ENCODE measurements around the gene KCNK17. TPM values are rescaled to one million over a fixed set of nuclear protein-coding genes. Genes with fewer than 3 reads are reported as not detected.

Gene KCNK17
- total RNA-seq, 1 donor from 2014 or later, result 3.7 TPM

GRCh38 chr6:39333644-39334438 is 19.6 kb upstream of the KCNK17 start:
- no peak for DNase-seq
- Histone ChIP-seq H3K9me3 (no peaks in the 10 kb centered on the region), H3K36me3 (no peaks in the 10 kb centered on the region), H3K4me3 (no peak overlapping the region), H3K27ac (no peak overlapping the region), H3K27me3 (no peaks in the 10 kb centered on the region), H3K4me1 (peaks cover under 1% of the 10 kb centered on the region)
- intact Hi-C loops (cut with DNase I), result no loop called here
- ATAC-seq, result no peak
- TF ChIP-seq CTCF (IDR thresholded peaks at IDR 0.05), result no peak

GRCh38 chr6:39330476-39330875 is 16.3 kb upstream of the KCNK17 start:
- no peaks in the 10 kb centered on the region for H3K27me3 ChIP-seq
- no peak for DNase-seq

GRCh38 chr6:39330057-39330456 is 15.8 kb upstream of the KCNK17 start:
- Histone ChIP-seq H3K27ac (no peak overlapping the region), H3K4me3 (no peak overlapping the region), H3K27me3 (no peaks in the 10 kb centered on the region), H3K4me1 (no peaks in the 10 kb centered on the region), H3K9me3 (no peaks in the 10 kb centered on the region), H3K36me3 (no peaks in the 10 kb centered on the region)
- no peak for TF ChIP-seq CTCF (IDR thresholded peaks at IDR 0.05)
- ATAC-seq, result peak; percentile 68
- no peak for DNase-seq
- intact Hi-C loops (cut with DNase I), result no loop called here

More at GRCh38 chr6:39330476-39330875, 16.3 kb upstream of the KCNK17 start:
- peak; percentile 37 for ATAC-seq
- intact Hi-C loops (cut with DNase I), result no loop called here
- Histone ChIP-seq H3K9me3 (no peaks in the 10 kb centered on the region), H3K27ac (no peak overlapping the region), H3K4me3 (no peak overlapping the region), H3K36me3 (no peaks in the 10 kb centered on the region), H3K4me1 (no peaks in the 10 kb centered on the region)
- no peak for TF ChIP-seq CTCF (IDR thresholded peaks at IDR 0.05)

GRCh38 chr6:39328066-39328465 is 13.8 kb upstream of the KCNK17 start:
- no peak overlapping the region for H3K27ac ChIP-seq
- no peak for DNase-seq
- H3K9me3 ChIP-seq, result no peaks in the 10 kb centered on the region
- H3K36me3 ChIP-seq, result no peaks in the 10 kb centered on the region
- H3K4me3 ChIP-seq, result no peak overlapping the region
- H3K4me1 ChIP-seq, result no peaks in the 10 kb centered on the region
- no peaks in the 10 kb centered on the region for H3K27me3 ChIP-seq
- no peak for TF ChIP-seq CTCF (IDR thresholded peaks at IDR 0.05)
- no peak for ATAC-seq
- intact Hi-C loops (cut with DNase I), result no loop called here

- no peak for DNase-seq
- no peak for ATAC-seq
- Histone ChIP-seq H3K4me1 (no peaks in the 10 kb centered on the region), H3K9me3 (no peaks in the 10 kb centered on the region), H3K4me3 (no peak overlapping the region), H3K36me3 (no peaks in the 10 kb centered on the region), H3K27ac (no peak overlapping the region), H3K27me3 (no peaks in the 10 kb centered on the region)
- intact Hi-C loops (cut with DNase I), result no loop called here
- TF ChIP-seq CTCF (IDR thresholded peaks at IDR 0.05), result no peak
Observed at GRCh38 chr6:39327507-39327906, 13.3 kb upstream of the KCNK17 start.
